GM21825 (cell line): ENCODE measurements around the gene NMNAT3.

Experiments used
- ATAC-seq: cut with Tn5 transposase; IDR thresholded peaks from one replicate; pipeline ENCODE4 v1.9.1; 2021; ENCODE audit warnings: mild to moderate bottlenecking, moderate library complexity; ENCODE audit not compliant: unreplicated experiment

NMNAT3 gene

DNA sequence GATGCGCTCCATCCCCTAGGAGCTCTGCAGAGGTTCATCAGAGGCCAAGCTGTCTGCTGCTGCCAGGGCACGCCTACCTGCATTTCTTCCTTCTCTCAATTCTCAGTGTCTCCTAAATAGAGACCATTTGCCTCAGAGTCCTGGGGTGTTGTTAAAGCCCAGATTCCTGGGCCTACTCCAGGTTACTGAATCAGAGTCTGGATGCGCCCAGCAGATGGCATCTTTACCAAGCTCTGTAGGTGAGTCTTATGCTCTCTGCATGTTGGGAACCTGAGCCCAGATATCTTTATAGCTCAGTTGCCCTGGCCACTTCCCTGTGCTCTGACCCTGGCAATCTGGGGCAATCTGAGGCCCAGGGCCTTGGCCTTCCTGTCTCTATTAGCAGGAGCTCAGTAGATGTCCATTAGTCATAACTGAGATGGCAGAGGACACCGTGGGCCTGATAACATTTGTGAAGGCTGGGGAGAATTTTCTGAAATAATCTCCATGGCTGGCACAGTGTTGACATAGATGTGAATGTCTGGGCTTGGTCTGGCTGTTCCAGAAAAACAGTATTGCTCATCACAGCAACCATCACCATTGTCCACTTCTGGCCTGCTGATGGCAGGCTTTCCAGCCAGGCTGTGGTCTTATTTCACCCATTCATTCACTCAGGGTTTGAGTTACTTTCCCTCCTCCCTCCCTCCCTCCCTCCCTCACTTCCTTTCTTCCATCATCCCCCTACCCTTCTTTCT, 125.0 kb downstream of the NMNAT3 start:
- no peak for ATAC-seq

DNA sequence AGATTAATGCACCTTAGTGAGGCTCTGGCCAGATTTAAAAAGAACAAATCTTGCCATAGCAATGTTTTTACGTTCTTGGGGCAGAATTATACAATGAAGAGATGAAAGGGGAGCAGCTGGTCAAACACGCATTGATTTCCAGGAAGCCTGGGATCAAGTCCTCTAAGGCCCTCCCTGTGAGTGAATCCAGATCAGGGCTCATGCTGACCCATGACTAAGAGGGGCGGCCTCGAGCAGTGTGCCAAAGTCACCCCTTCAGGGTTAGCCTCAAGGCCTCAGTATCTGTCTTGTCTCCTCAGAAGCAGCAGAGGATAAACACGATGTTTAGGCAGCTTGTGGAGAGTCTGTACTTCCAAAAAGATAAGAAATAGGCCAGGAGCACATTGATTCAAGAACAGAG, 129.0 kb downstream of the NMNAT3 start:
- no peak for ATAC-seq

DNA sequence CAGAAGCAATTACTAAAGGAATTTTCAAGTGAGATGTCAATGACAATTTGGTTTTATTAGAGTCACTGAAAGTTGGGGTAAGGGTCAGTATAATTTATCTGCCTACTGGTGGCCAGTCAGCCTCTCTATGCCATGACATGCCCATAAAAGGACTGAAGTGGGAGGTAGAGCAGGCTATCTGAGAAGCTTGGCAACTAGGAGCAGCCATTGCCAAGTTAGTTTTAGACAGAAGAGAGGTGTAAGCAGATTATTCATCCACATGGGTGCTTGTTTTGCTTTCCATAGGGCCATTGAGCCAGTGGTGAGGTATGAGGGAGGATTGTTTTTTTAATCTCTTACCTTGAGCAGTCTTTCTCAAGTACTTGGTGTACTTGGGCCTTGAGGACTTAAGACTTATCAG, 130.1 kb downstream of the NMNAT3 start:
- ATAC-seq, result no peak

DNA sequence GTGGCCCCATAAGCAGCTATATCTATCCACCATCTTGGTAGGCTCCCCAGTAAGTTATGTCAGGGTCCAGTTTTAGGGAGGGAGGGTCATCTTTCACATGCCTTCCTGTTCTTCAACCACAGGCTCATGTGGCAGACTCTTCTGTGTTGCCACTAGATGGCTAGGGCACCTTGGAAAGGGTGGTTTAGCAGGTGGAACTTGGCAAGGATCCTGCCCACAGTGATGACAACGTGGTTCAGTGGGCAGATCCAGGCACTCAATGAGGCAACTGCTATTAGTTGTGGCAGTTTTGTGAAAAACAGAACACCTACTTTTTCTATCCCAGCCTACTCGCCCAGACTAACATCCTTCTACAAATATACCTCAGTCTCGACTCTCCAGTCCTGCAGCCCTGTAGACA, 131.0 kb downstream of the NMNAT3 start:
- ATAC-seq, result no peak

DNA sequence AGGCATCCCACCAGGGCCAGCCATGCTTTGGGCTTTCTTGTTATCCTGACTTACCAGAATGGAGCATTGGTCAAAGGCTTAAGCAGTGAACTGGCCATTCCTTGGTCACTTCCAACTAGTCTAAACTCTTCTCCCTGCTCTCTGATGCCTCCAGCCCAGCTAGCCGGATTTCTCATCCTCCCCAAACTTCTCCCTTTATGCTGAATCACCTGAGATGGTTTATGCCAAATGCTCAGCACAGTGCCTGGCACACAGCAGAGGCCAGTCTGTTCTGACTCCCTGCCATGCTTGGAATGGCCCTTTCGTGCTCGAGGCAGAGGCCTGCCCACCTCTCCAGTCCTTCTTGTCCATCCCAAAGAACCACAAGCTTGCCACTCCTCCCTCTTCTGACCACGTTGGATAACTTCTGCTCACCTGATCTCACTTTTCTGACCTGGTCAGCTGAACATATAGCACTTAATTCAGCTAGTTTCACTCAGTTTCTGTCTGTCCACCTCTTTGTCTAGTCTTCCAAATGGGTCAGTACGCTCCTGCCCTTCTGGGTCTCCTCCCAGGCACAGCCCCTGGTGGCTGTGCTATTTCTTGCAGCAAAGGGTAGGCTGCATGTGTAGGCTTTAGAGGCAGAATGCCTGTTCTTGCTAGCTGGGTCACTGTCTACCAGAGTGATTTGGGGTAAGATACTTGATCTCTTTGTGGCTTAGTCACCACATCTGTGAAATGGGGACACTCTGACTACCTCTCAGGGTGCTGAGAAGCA, 136.1 kb downstream of the NMNAT3 start:
- ATAC-seq, result no peak

DNA sequence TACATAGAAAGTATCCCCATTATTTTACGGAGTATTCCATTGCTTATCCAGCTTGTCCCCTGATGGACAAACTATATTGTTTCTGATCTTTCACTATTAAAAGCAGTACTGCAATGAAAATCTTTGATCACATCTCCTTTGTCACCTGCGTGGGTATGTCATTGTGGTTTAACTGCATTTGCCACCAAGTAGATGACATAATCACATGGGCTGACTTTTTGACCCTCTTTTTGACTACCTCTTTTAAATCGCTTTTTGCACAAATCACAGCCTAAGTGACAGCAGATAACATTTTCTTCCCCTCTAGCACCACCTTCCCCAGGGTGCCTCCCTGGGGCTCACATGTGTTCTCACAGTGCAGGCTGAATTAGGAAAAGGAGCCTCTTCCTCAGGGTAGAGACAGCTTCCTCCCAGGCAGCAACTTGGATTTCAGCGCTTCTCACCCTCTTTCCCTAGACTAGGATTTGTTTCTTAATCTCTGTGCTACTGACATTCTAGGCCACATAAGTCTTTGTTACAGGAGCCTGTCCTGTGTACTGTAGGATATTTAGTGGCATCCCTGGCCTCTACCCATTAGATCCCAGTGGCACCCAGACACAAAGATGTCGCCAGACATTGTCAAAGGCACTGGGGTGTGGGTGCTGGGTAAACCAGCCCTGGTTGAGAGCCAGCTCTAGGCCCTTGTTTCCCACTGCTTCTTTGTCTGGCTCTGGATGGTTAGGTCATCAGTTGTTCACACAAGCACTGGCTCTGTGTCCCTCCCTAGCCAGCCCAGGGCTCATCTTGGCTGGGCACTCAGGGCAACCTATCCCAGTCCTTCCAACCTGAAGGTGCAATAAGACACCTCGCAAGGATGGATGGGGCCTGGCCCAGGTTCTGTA, 136.9 kb downstream of the NMNAT3 start:
- no peak for ATAC-seq

DNA sequence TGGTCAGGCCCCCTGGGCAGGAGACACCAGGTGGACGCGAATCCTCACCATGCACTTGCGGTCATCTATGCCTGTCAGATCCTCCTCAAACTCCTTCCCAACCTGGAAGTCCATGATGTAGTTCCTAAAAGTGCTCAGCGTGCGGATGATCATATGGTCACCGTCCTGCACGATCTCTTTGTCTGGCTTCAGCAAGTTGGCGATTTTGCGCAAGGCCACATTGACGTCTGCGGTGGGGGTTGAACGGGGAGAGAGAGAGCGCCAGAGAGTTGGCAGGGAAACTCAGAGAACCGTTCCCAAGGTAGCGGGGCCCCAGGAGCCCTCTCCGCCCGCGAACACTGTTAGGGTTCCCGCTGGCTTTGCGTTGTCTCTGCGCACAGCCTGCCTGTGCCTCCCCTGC, 139.0 kb downstream of the NMNAT3 start:
- no peak for ATAC-seq

GRCh38 chr3:139537795-139538621, 139.8 kb downstream of the NMNAT3 start:
- ATAC-seq, result no peak

DNA sequence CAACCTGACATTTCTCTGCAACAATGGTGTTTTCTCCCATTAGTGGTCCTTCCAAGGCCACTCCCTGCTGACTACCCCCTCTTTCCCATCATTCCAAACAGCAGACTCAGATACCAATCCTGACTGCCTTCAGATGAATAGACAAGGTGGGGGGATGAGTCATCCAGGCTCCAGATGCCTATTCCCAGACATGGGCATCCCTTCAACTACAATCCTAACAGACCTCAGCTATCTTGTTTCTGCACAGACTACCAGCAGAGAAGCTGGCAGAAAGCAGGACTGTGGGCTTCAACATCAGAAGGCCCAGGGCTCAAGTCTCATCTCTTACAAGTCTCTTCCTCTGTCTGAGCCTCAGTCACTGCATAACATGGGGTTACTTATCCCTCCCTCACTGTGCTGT, 140.4 kb downstream of the NMNAT3 start:
- ATAC-seq, result no peak

GRCh38 chr3:139534992-139535879, 142.5 kb downstream of the NMNAT3 start:
- ATAC-seq, result no peak

DNA sequence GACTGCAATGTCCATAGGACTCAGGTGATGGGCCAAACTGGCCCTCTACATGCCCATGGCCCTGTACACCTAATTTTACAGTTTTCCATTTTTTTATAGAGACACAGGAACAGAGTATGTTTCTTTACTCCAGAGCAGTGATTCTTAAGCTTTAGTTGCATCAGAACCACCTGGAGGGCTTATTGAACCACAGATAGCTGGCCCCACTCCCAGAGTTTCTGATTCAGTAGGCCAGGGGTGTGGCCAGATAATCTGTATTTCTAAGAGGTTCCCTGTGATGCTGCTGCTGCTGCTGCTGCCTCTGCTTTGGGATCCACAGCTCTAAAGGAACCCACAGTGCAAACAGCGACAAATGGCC, 143.3 kb downstream of the NMNAT3 start:
- no peak for ATAC-seq

- no peak for ATAC-seq
These were observed 143.9 kb downstream of the NMNAT3 start for GRCh38 chr3:139533781-139534454.

DNA sequence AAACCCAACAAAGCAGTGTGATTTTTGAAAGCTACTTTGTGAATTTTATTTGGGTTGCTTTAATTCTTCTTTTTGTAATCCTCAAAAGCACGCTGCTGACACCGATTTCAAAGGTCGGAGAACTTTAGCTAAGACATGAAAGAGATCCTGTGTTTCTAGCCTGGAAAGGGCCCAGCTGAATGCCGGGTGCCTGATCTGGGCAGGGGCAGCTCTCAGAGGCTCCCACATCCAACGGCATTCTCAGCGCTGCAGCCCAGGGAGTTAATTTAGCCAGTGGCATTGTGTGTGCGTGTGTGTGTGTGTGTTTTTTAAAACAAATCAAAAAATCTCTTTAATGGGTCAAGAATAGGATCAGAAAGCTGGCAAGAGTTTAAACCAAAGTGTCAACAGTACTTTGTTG, 144.8 kb downstream of the NMNAT3 start:
- ATAC-seq, result no peak

- no peak for ATAC-seq
These were observed 147.1 kb downstream of the NMNAT3 start for GRCh38 chr3:139530717-139531116.

DNA sequence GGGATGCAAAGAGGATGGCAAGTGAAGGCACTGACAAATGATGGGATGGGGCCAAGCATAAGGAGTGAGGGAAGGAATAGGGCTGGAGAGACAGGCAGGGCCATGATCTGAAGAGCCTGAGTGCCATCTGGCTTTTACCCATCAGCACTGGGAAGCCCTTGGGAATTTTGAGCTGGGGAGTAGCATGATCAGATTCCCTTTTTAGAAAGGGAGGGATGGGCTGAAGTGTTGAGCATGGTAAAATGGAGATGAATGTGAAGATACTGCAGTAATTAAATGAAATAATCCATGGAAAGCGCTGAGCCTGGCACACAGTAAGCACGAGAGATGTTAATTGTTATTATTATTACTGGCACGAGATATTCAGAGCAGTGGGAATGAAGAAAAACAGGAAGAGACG, 148.1 kb downstream of the NMNAT3 start:
- no peak for ATAC-seq

GRCh38 chr3:139528924-139529323, 148.8 kb downstream of the NMNAT3 start:
- ATAC-seq, result no peak

- ATAC-seq, result no peak
These were observed 149.5 kb downstream of the NMNAT3 start for GRCh38 chr3:139528281-139528680.

GRCh38 chr3:139527265-139527664, 150.5 kb downstream of the NMNAT3 start:
- no peak for ATAC-seq

DNA sequence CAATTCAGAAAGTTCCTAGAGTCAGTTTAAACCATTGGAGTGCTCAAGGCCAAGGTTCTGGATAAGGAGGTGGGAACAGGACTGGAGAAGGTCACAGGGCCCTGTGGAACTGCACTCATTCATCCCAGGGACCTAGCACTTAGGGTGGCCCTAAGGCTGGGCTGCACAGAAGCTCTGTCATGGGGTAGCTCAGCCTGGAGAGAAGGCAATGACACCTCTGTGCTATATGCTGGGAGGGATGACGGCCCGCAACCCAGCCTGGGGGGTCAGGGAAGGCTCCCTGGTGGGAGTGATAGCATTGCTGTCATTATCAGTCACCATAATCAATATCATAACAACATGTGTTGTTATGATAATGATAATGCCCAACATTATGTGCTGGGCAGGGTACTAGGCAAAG, 151.6 kb downstream of the NMNAT3 start:
- ATAC-seq, result no peak
